ENCODE data around the gene TICAM1.
A peak's percentile ranks its signal among the peaks of the same experiment; 100 is the strongest.
"Not testable (repeated sequence)": the region's sequence is repeated elsewhere in the genome, so short reads cannot be mapped to it uniquely, and the experiment has no call there.

The TICAM1 gene

GRCh38 chr19:4795400-4795799, 36.1 kb downstream of the TICAM1 start:
- H3K23ac ChIP-seq (ENCODE audit: low read length), result no peak overlapping the region
- H3K79me1 ChIP-seq (ENCODE audit: low read length), result peaks cover 7% of the 10 kb centered on the region
- no peak overlapping the region for H2BK5ac ChIP-seq (ENCODE audit: low read depth, low read length, poor library complexity)
- H2BK12ac ChIP-seq (ENCODE audit: low read length), result no peak overlapping the region
- H3K27me3 ChIP-seq (ENCODE audit: insufficient read depth, low read length), result no peaks in the 10 kb centered on the region
- WGBS (ENCODE audit: extremely low coverage, insufficient coverage, insufficient read length), result no CpG with 5 or more reads among the region's 9 CpGs
- H3K27ac ChIP-seq (ENCODE audit: low read depth, low read length), result no peak overlapping the region
- DNase-seq, result peak in 1 of 2 donors; percentile 9
- no peak overlapping the region for H2BK120ac ChIP-seq (ENCODE audit: insufficient read depth, low read length, poor library complexity)
- no peak overlapping the region for H3K14ac ChIP-seq (ENCODE audit: low read length)
- no peak overlapping the region for H3K4ac ChIP-seq (ENCODE audit: low read depth, low read length)
- H4K91ac ChIP-seq (ENCODE audit: low read depth, low read length), result no peak overlapping the region
- no peak overlapping the region for H2AK5ac ChIP-seq (ENCODE audit: low read length)
- no peak overlapping the region for H3K9ac ChIP-seq (ENCODE audit: low read length)
- H3K4me2 ChIP-seq (ENCODE audit: low read length), result no peak overlapping the region
- no peak overlapping the region for H2AFZ ChIP-seq (ENCODE audit: insufficient read depth, low read length, poor library complexity)
- no peak overlapping the region for H4K12ac ChIP-seq (ENCODE audit: low read depth, low read length)
- H3K36me3 ChIP-seq (ENCODE audit: control insufficient read depth in 1 of 2, insufficient read depth in 2 of 2, low read length in 2 of 2), result peaks cover 28 to 30% of the 10 kb centered on the region in 2 experiments
- peaks cover 6 to 12% of the 10 kb centered on the region in 2 experiments for H3K4me1 ChIP-seq (ENCODE audit: control insufficient read depth in 1 of 2, insufficient read depth in 2 of 2, low read length in 2 of 2)
- H3K4me3 ChIP-seq (ENCODE audit: low read depth, low read length), result no peak overlapping the region
- no peaks in the 10 kb centered on the region for H3K9me3 ChIP-seq (ENCODE audit: insufficient read depth, low read depth, low read length)
- H3K18ac ChIP-seq (ENCODE audit: low read length), result peak overlapping the region; percentile 6
- H4K8ac ChIP-seq (ENCODE audit: low read depth, low read length), result no peak overlapping the region
- peaks cover 12% of the 10 kb centered on the region for H3K79me2 ChIP-seq (ENCODE audit: control insufficient read depth, insufficient read depth, low read length, poor library complexity)

GRCh38 chr19:4794971-4795370, 36.5 kb downstream of the TICAM1 start:
- Histone ChIP-seq H2BK5ac (ENCODE audit: low read depth, low read length, poor library complexity) (no peak overlapping the region), H2BK120ac (ENCODE audit: insufficient read depth, low read length, poor library complexity) (no peak overlapping the region), H3K4ac (ENCODE audit: low read depth, low read length) (peak overlapping the region; percentile 2), H4K12ac (ENCODE audit: low read depth, low read length) (no peak overlapping the region), H2BK12ac (ENCODE audit: low read length) (no peak overlapping the region), H3K9ac (ENCODE audit: low read length) (no peak overlapping the region), H3K18ac (ENCODE audit: low read length) (no peak overlapping the region), H2AFZ (ENCODE audit: insufficient read depth, low read length, poor library complexity) (no peak overlapping the region), H3K9me3 (ENCODE audit: insufficient read depth, low read depth, low read length) (no peaks in the 10 kb centered on the region), H4K8ac (ENCODE audit: low read depth, low read length) (no peak overlapping the region), H3K4me1 (ENCODE audit: control insufficient read depth in 1 of 2, insufficient read depth in 2 of 2, low read length in 2 of 2) (peaks cover 6 to 9% of the 10 kb centered on the region in 2 experiments), H3K79me1 (ENCODE audit: low read length) (peaks cover 4% of the 10 kb centered on the region), H3K23ac (ENCODE audit: low read length) (no peak overlapping the region), H3K79me2 (ENCODE audit: control insufficient read depth, insufficient read depth, low read length, poor library complexity) (peaks cover 12% of the 10 kb centered on the region), H3K14ac (ENCODE audit: low read length) (no peak overlapping the region), H4K91ac (ENCODE audit: low read depth, low read length) (no peak overlapping the region), H3K27me3 (ENCODE audit: insufficient read depth, low read length) (no peaks in the 10 kb centered on the region), H3K27ac (ENCODE audit: low read depth, low read length) (no peak overlapping the region), H3K36me3 (ENCODE audit: control insufficient read depth in 1 of 2, insufficient read depth in 2 of 2, low read length in 2 of 2) (peaks cover 28 to 30% of the 10 kb centered on the region in 2 experiments), H3K4me3 (ENCODE audit: low read depth, low read length) (no peak overlapping the region), H2AK5ac (ENCODE audit: low read length) (no peak overlapping the region), H3K4me2 (ENCODE audit: low read length) (no peak overlapping the region)
- peak in 1 of 2 donors; percentile 22 for DNase-seq
- no CpG with 5 or more reads among the region's 11 CpGs for WGBS (ENCODE audit: extremely low coverage, insufficient coverage, insufficient read length)

GRCh38 chr19:4793278-4793677, 38.2 kb downstream of the TICAM1 start:
- WGBS (ENCODE audit: extremely low coverage, insufficient coverage, insufficient read length), result no CpG with 5 or more reads among the region's 19 CpGs

GRCh38 chr19:4792866-4793195, 38.7 kb downstream of the TICAM1 start:
- H3K14ac ChIP-seq (ENCODE audit: low read length); H2BK12ac ChIP-seq (ENCODE audit: low read length); H3K79me1 ChIP-seq (ENCODE audit: low read length); H2BK120ac ChIP-seq (ENCODE audit: insufficient read depth, low read length, poor library complexity); H3K23ac ChIP-seq (ENCODE audit: low read length); H4K8ac ChIP-seq (ENCODE audit: low read depth, low read length); DNase-seq; H4K91ac ChIP-seq (ENCODE audit: low read depth, low read length); H3K18ac ChIP-seq (ENCODE audit: low read length); H3K4me1 ChIP-seq (ENCODE audit: control insufficient read depth in 1 of 2, insufficient read depth in 2 of 2, low read length in 2 of 2); H3K4me3 ChIP-seq (ENCODE audit: low read depth, low read length); H2AK5ac ChIP-seq (ENCODE audit: low read length); H3K9me3 ChIP-seq (ENCODE audit: insufficient read depth, low read depth, low read length); H3K27ac ChIP-seq (ENCODE audit: low read depth, low read length); H3K9ac ChIP-seq (ENCODE audit: low read length); H4K12ac ChIP-seq (ENCODE audit: low read depth, low read length); H2AFZ ChIP-seq (ENCODE audit: insufficient read depth, low read length, poor library complexity); H3K27me3 ChIP-seq (ENCODE audit: insufficient read depth, low read length); H2BK5ac ChIP-seq (ENCODE audit: low read depth, low read length, poor library complexity): not testable (repeated sequence)
- H3K4ac ChIP-seq (ENCODE audit: low read depth, low read length), result peak overlapping the region; percentile 21
- H3K36me3 ChIP-seq (ENCODE audit: control insufficient read depth in 1 of 2, insufficient read depth in 2 of 2, low read length in 2 of 2), result peaks cover 28 to 30% of the 10 kb centered on the region in 2 experiments
- peak overlapping the region; percentile 83 for H3K4me2 ChIP-seq (ENCODE audit: low read length)
- H3K79me2 ChIP-seq (ENCODE audit: control insufficient read depth, insufficient read depth, low read length, poor library complexity), result peaks cover 12% of the 10 kb centered on the region
- no CpG with 5 or more reads among the region's 24 CpGs for WGBS (ENCODE audit: extremely low coverage, insufficient coverage, insufficient read length)

More at GRCh38 chr19:4793278-4793677, 38.2 kb downstream of the TICAM1 start:
- H2AFZ ChIP-seq (ENCODE audit: insufficient read depth, low read length, poor library complexity); H2BK5ac ChIP-seq (ENCODE audit: low read depth, low read length, poor library complexity); H3K4me3 ChIP-seq (ENCODE audit: low read depth, low read length); H3K27me3 ChIP-seq (ENCODE audit: insufficient read depth, low read length); H3K27ac ChIP-seq (ENCODE audit: low read depth, low read length); H3K23ac ChIP-seq (ENCODE audit: low read length); H4K8ac ChIP-seq (ENCODE audit: low read depth, low read length); H2AK5ac ChIP-seq (ENCODE audit: low read length); H4K91ac ChIP-seq (ENCODE audit: low read depth, low read length); H3K9ac ChIP-seq (ENCODE audit: low read length); H3K4me2 ChIP-seq (ENCODE audit: low read length); H2BK12ac ChIP-seq (ENCODE audit: low read length); H3K4me1 ChIP-seq (ENCODE audit: control insufficient read depth in 1 of 2, insufficient read depth in 2 of 2, low read length in 2 of 2); H3K79me1 ChIP-seq (ENCODE audit: low read length); H2BK120ac ChIP-seq (ENCODE audit: insufficient read depth, low read length, poor library complexity); H4K12ac ChIP-seq (ENCODE audit: low read depth, low read length); H3K14ac ChIP-seq (ENCODE audit: low read length); H3K9me3 ChIP-seq (ENCODE audit: insufficient read depth, low read depth, low read length); DNase-seq; H3K18ac ChIP-seq (ENCODE audit: low read length): not testable (repeated sequence)
- H3K36me3 ChIP-seq (ENCODE audit: control insufficient read depth in 1 of 2, insufficient read depth in 2 of 2, low read length in 2 of 2), result peaks cover 28 to 30% of the 10 kb centered on the region in 2 experiments
- H3K79me2 ChIP-seq (ENCODE audit: control insufficient read depth, insufficient read depth, low read length, poor library complexity), result peaks cover 12% of the 10 kb centered on the region
- H3K4ac ChIP-seq (ENCODE audit: low read depth, low read length), result peak overlapping the region; percentile 89
